Limb (tissue), 2 donors: ENCODE measurements around the gene RIMBP3B.
"Not testable (repeated sequence)": the region's sequence is repeated elsewhere in the genome, so short reads cannot be mapped to it uniquely, and the experiment has no call there.

Experiments used
- DNase-seq, 2 donors: peaks; one replicate each; pipeline ENCODE4 v3.0.0-alpha.2; 2016; ENCODE audit errors: extremely low spot score in 2 of 2

Gene RIMBP3B, protein sequence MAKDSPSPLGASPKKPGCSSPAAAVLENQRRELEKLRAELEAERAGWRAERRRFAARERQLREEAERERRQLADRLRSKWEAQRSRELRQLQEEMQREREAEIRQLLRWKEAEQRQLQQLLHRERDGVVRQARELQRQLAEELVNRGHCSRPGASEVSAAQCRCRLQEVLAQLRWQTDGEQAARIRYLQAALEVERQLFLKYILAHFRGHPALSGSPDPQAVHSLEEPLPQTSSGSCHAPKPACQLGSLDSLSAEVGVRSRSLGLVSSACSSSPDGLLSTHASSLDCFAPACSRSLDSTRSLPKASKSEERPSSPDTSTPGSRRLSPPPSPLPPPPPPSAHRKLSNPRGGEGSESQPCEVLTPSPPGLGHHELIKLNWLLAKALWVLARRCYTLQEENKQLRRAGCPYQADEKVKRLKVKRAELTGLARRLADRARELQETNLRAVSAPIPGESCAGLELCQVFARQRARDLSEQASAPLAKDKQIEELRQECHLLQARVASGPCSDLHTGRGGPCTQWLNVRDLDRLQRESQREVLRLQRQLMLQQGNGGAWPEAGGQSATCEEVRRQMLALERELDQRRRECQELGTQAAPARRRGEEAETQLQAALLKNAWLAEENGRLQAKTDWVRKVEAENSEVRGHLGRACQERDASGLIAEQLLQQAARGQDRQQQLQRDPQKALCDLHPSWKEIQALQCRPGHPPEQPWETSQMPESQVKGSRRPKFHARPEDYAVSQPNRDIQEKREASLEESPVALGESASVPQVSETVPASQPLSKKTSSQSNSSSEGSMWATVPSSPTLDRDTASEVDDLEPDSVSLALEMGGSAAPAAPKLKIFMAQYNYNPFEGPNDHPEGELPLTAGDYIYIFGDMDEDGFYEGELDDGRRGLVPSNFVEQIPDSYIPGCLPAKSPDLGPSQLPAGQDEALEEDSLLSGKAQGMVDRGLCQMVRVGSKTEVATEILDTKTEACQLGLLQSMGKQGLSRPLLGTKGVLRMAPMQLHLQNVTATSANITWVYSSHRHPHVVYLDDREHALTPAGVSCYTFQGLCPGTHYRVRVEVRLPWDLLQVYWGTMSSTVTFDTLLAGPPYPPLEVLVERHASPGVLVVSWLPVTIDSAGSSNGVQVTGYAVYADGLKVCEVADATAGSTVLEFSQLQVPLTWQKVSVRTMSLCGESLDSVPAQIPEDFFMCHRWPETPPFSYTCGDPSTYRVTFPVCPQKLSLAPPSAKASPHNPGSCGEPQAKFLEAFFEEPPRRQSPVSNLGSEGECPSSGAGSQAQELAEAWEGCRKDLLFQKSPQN (N-terminal part only)

GRCh38 chr22:21383701-21384467 is at the start of gene RIMBP3B:
RIMBP3B (plus strand) TSS chr22:21383751; CDS start chr22:21383859, 108 bp downstream.
- not testable (repeated sequence) for DNase-seq

- not testable (repeated sequence) for DNase-seq
Observed at GRCh38 chr22:21357527-21357926, 26.0 kb upstream of the RIMBP3B start.

- peak in 1 of 2 donors; percentile 6 for DNase-seq
Observed at GRCh38 chr22:21360525-21360924, 23.0 kb upstream of the RIMBP3B start.

GRCh38 chr22:21362473-21362872 is 21.1 kb upstream of the RIMBP3B start:
- not testable (repeated sequence) for DNase-seq

GRCh38 chr22:21363061-21363460 is 20.5 kb upstream of the RIMBP3B start:
- peak in 1 of 2 donors; percentile 1 for DNase-seq

DNA sequence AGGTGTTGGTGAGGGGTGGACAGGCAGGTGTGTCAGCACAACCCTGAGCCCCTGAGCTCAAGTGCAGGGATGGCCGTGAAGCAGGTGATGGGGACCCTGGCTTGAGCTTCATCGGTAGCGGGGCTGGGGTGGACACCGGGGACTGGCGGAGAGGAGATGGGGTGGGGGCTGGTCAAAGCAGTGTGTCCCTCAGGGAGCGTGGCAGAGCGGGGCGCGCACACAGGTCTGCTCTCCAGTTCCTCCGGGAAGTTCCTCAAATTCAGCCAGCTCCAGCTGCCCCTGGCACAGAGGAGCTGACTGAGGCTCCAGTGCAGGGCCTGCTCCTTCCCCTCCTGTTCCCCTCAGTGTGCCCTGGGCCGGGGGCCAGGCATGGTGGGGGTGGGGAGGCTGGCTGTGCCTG is 19.7 kb upstream of the RIMBP3B start:
- DNase-seq: peak in 1 of 2 donors; percentile 10

GRCh38 chr22:21364362-21364761 is 19.2 kb upstream of the RIMBP3B start:
- DNase-seq: not testable (repeated sequence)

GRCh38 chr22:21365337-21365736 is 18.2 kb upstream of the RIMBP3B start:
- not testable (repeated sequence) for DNase-seq

GRCh38 chr22:21368603-21369310 is 14.8 kb upstream of the RIMBP3B start:
- DNase-seq: not testable (repeated sequence)

DNA sequence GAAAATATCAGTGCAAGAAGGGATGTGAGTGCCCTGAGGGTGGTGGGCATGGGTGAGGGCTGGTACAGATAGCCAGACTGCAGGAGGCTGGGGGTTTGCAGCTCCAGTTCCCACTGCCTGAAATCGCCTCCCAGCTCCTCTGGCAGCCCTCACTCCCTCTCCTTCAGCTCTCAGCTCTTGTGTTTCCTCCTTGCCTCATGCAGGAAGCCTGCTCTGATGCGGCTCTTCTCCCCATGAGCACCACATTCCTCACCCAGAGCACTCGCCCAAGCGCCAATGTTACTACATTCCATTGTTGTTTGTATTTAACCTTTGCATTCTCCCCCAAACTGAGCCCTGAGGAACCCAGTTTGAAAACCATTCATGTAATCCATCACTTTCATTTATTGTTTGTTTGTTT is 7.7 kb upstream of the RIMBP3B start:
- not testable (repeated sequence) for DNase-seq

DNA sequence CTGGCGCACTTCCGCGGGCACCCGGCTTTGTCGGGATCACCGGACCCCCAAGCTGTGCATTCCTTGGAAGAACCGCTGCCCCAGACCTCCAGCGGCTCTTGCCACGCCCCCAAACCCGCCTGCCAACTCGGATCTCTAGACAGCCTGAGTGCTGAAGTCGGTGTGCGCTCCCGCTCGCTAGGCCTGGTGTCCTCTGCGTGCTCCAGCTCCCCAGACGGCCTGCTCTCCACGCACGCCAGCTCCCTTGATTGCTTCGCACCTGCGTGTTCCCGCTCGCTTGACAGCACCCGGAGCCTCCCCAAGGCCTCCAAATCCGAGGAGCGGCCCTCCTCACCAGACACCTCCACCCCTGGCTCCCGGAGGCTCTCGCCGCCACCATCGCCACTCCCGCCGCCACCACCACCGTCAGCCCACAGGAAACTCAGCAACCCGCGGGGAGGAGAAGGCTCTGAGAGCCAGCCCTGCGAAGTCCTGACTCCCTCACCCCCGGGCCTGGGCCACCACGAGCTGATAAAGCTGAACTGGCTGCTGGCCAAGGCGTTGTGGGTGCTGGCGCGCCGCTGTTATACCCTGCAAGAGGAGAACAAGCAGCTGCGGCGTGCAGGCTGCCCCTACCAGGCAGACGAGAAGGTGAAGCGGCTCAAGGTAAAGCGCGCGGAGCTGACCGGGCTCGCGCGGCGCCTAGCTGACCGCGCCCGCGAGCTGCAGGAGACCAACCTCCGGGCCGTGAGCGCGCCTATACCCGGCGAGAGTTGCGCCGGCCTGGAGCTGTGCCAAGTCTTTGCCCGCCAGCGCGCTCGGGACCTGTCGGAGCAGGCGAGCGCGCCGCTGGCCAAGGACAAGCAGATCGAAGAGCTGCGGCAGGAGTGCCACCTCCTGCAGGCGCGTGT is 1.2 kb downstream of the RIMBP3B start:
- not testable (repeated sequence) for DNase-seq

GRCh38 chr22:21389480-21389879 is 5.9 kb downstream of the RIMBP3B start:
- DNase-seq: not testable (repeated sequence)

- DNase-seq: not testable (repeated sequence)
Observed at GRCh38 chr22:21390013-21390412, 6.5 kb downstream of the RIMBP3B start.

GRCh38 chr22:21394613-21395012 is 11.1 kb downstream of the RIMBP3B start:
- DNase-seq: not testable (repeated sequence)

GRCh38 chr22:21401197-21401969 is 17.8 kb downstream of the RIMBP3B start:
- DNase-seq: not testable (repeated sequence)

- not testable (repeated sequence) for DNase-seq
Observed at GRCh38 chr22:21402763-21403314, 19.3 kb downstream of the RIMBP3B start.

- not testable (repeated sequence) for DNase-seq
Observed at GRCh38 chr22:21407139-21407538, 23.6 kb downstream of the RIMBP3B start.

GRCh38 chr22:21407792-21408191 is 24.2 kb downstream of the RIMBP3B start:
- not testable (repeated sequence) for DNase-seq
